CD14-positive monocyte (primary cell): Measurements from ENCODE around the gene SLC47A2. TPM values are rescaled to one million over a fixed set of nuclear protein-coding genes. Genes with fewer than 3 reads are reported as not detected.

Source experiments
- DNase-seq, 3 donors: peaks; one replicate each; pipeline ENCODE4 v3.0.0-alpha.2; 2011 to 2022
- H2AFZ ChIP-seq: 2 replicates; pipeline ENCODE4 v1.6.0; 2012; ENCODE audit warnings: mild to moderate bottlenecking, low read depth, low read length, inconsistent platforms; ENCODE audit not compliant: insufficient read depth, poor library complexity, severe bottlenecking
- H3K27ac ChIP-seq, 2 donors: 1 replicate in 1 of 2; 2 replicates in 1 of 2; pipeline ENCODE4 v1.5.1; 2012 to 2013; ENCODE audit warnings: low read length in 2 of 2, control low read depth in 1 of 2, inconsistent platforms in 1 of 2, low read depth in 1 of 2, mild to moderate bottlenecking in 1 of 2
- H3K27me3 ChIP-seq, 2 donors: one replicate each; pipeline versions ENCODE4 v1.6.0 to v1.6.1; 2011 to 2013; ENCODE audit warnings: low read length in 2 of 2; ENCODE audit not compliant: control insufficient read depth in 2 of 2, insufficient read depth in 2 of 2
- H3K36me3 ChIP-seq, 2 donors: replicated peaks in 1 of 2; 1 replicate in 1 of 2; 2 replicates in 1 of 2; pipeline versions ENCODE4 v1.5.1 to v1.6.1; 2012 to 2013; ENCODE audit warnings: low read length in 2 of 2, control low read depth in 1 of 2, inconsistent platforms in 1 of 2, mild to moderate bottlenecking in 1 of 2; ENCODE audit not compliant: insufficient read depth in 2 of 2, control insufficient read depth in 1 of 2
- H3K4me1 ChIP-seq, 2 donors: 1 replicate in 1 of 2; 2 replicates in 1 of 2; pipeline versions ENCODE4 v1.5.1 to v1.6.1; 2012 to 2013; ENCODE audit warnings: low read length in 2 of 2, control low read depth in 1 of 2, inconsistent platforms in 1 of 2, mild to moderate bottlenecking in 1 of 2, moderate library complexity in 1 of 2; ENCODE audit not compliant: insufficient read depth in 2 of 2, control insufficient read depth in 1 of 2
- H3K4me2 ChIP-seq: replicated peaks from 2 replicates; pipeline ENCODE3; 2012; ENCODE audit warnings: low read length, moderate library complexity, mild to moderate bottlenecking; ENCODE audit not compliant: poor library complexity, severe bottlenecking; ENCODE audit errors: extremely low read depth
- H3K4me3 ChIP-seq, 3 experiments: fragments of 200-600 bp in 1 of 3; sonication (generic) in 1 of 3; replicated peaks in 1 of 3; 1 replicate in 2 of 3; 2 replicates in 1 of 3; pipeline ENCODE4 v1.5.1; 2011 to 2013; ENCODE audit warnings: low read length in 3 of 3, mild to moderate bottlenecking in 3 of 3, control low read depth in 2 of 3, low read depth in 2 of 3, inconsistent platforms in 1 of 3, moderate library complexity in 1 of 3
- H3K79me2 ChIP-seq: 2 replicates; pipeline ENCODE4 v1.6.0; 2012; ENCODE audit warnings: mild to moderate bottlenecking, control low read depth, inconsistent platforms, low read length, moderate library complexity; ENCODE audit not compliant: insufficient read depth
- H3K9ac ChIP-seq: 2 replicates; pipeline ENCODE4 v1.6.0; 2017; ENCODE audit warnings: low read length, mild to moderate bottlenecking; ENCODE audit not compliant: insufficient read depth, poor library complexity, severe bottlenecking
- H3K9me3 ChIP-seq, 2 donors: replicated peaks in 1 of 2; 1 replicate in 1 of 2; 2 replicates in 1 of 2; pipeline versions ENCODE4 v1.5.1 to v1.6.1; 2012 to 2013; ENCODE audit warnings: low read length in 2 of 2, control low read depth in 1 of 2; ENCODE audit not compliant: control insufficient read depth in 1 of 2, insufficient read depth in 1 of 2
- H4K20me1 ChIP-seq: 2 replicates; pipeline ENCODE4 v1.6.0; 2012; ENCODE audit warnings: mild to moderate bottlenecking, low read length, control low read depth, moderate library complexity; ENCODE audit not compliant: insufficient read depth
- H3K27ac Mint-ChIP-seq, 7 donors: one replicate each; pipeline ENCODE4 v1.8.0; 2020; ENCODE audit warnings: mild to moderate bottlenecking in 7 of 7, mixed read lengths in 7 of 7, moderate library complexity in 6 of 7, inconsistent platforms in 2 of 7
- H3K27me3 Mint-ChIP-seq, 3 donors: one replicate each; pipeline ENCODE4 v1.8.0; 2021 to 2022; ENCODE audit warnings: low read depth in 3 of 3, mild to moderate bottlenecking in 3 of 3, mixed read lengths in 3 of 3, moderate library complexity in 3 of 3, inconsistent platforms in 1 of 3
- H3K36me3 Mint-ChIP-seq, 2 donors: one replicate each; pipeline ENCODE4 v1.8.0; 2020; ENCODE audit warnings: mixed read lengths in 2 of 2, inconsistent platforms in 1 of 2, mild to moderate bottlenecking in 1 of 2
- H3K4me1 Mint-ChIP-seq: one replicate; pipeline ENCODE4 v1.8.0; 2020; ENCODE audit warnings: mild to moderate bottlenecking, mixed read lengths
- H3K4me3 Mint-ChIP-seq, 2 donors: one replicate each; pipeline ENCODE4 v1.8.0; 2020; ENCODE audit warnings: mild to moderate bottlenecking in 2 of 2, mixed read lengths in 2 of 2, moderate library complexity in 1 of 2
- H3K9me3 Mint-ChIP-seq, 7 donors: one replicate each; pipeline ENCODE4 v1.8.0; 2020 to 2022; ENCODE audit warnings: mixed read lengths in 7 of 7, mild to moderate bottlenecking in 6 of 7, moderate library complexity in 6 of 7, inconsistent platforms in 2 of 7
- CTCF ChIP-seq: fragments of 200-600 bp; IDR thresholded peaks from one replicate; pipeline ENCODE4 v1.8.0; 2022; ENCODE audit warnings: antibody characterized with exemption, mild to moderate bottlenecking
- WGBS: methylation state at CpG from one replicate; pipeline ENCODE4 v1.1.5; 2013; ENCODE audit warnings: missing lambda C conversion rate; ENCODE audit not compliant: insufficient coverage; 5-methylcytosine and 5-hydroxymethylcytosine counted together
- intact Hi-C, 2 donors: fragments of 100-400 bp; cut with micrococcal nuclease; formaldehyde crosslinking; loops; one replicate each; pipeline versions ENCODE4 v1.15.0 to v1.15.1; 2023
- polyA plus RNA-seq, 3 donors: library from polyadenylated mRNA; depleted of rRNA in 1 of 3; unstranded in 2 of 3; stranded (reverse) in 1 of 3; fragments of 300-500 nt in 2 of 3; fragments of >200 nt in 1 of 3; fragmentation: Illumina TruSeq in 2 of 3; gene quantifications; 1 replicate in 2 of 3; 2 replicates in 1 of 3; pipeline ENCODE4 v1.2.3, GENCODE V29; 2012 to 2021

Gene SLC47A2
- polyA plus RNA-seq, 3 donors: not detected

DNA sequence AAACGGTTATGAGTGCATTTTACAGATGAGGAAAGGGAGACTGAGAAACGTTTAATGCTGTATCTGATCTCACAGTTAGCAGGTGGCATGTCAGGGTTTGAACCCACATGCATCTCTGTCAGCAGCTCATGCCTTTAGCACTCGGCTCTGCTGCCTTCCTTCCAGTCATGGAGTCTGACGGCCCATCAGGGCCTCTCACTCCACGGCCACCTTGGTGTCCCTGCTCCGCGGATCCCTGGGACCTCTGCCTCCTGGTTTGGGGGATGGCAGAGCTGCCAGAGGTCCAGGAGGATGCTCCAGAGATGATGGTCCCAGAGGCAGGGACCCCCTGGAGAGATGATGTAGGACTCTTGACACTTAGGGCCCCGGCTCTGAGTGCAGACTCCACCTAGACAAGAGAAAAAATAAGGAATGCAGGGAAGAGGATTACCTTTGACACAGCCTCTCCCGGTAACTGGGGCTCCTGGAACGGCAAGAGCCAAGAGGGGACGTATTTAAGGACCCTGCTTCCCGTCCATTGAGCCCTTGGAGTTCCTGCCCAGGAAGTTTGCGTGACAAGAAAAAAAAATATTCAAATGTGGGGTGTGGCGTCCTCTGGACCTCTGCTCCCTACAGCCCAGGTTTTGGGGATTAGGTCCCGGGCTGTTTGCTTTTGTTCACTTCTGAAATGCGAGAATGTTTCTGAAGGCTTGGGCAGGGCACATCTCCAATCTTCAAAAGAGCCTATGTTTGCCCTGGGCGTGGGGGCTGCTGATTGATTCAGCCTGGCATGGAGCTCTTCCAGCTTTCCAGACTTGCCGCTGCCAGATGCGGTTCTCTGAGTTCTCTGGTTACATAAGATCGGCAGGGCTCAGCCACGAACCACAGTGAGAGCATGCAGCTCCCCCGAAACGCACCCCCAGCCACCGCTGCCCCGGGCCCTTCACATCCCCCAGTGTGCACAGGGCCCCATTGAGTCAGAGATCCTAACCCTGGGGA is 31.7 kb upstream of the SLC47A2 start, which contains the start of gene ALDH3A1:
Gene ALDH3A1, minus strand, starts transcription at position 470 of the 978 bp plus-strand sequence. CDS start 3,169 bp downstream, outside the sequence.
- no peak within 1 kb of the TSS for H2AFZ ChIP-seq
- no peaks in the 10 kb centered on the region for H3K9me3 ChIP-seq
- H3K4me3 ChIP-seq: no peak within 1 kb of the TSS
- Mint-ChIP-seq H3K9me3 (peaks cover 0 to 1% (median 0%) of the 10 kb centered on the region in 7 donors), H3K27me3 (peaks cover 5 to 16% (median 8%) of the 10 kb centered on the region in 3 donors), H3K36me3 (no peaks in the 10 kb centered on the region), H3K4me3 (peak within 1 kb of the TSS in 1 of 2 donors; percentile 16), H3K4me1 (peaks cover 18% of the 10 kb centered on the region), H3K27ac (no peak within 1 kb of the TSS)
- no peaks in the 10 kb centered on the region for H3K36me3 ChIP-seq
- H3K4me2 ChIP-seq: no peak within 1 kb of the TSS
- H3K27me3 ChIP-seq: no peaks in the 10 kb centered on the region
- intact Hi-C loops: loop anchor here in 1 of 2 donors (5.0 kb wide), 1 partner anchor 46 kb away; no protein-coding TSS in a partner anchor
- TF ChIP-seq CTCF: no peak
- H3K4me1 ChIP-seq: peaks cover 17% of the 10 kb centered on the region in 2 donors
- no peak within 1 kb of the TSS for H3K27ac ChIP-seq
- H3K79me2 ChIP-seq: no peaks in the 10 kb centered on the region
- H4K20me1 ChIP-seq: no peaks in the 10 kb centered on the region
- DNase-seq: no peak
- no peak within 1 kb of the TSS for H3K9ac ChIP-seq
- 79% methylated on average over 13 of the region's 25 CpGs for WGBS

DNA sequence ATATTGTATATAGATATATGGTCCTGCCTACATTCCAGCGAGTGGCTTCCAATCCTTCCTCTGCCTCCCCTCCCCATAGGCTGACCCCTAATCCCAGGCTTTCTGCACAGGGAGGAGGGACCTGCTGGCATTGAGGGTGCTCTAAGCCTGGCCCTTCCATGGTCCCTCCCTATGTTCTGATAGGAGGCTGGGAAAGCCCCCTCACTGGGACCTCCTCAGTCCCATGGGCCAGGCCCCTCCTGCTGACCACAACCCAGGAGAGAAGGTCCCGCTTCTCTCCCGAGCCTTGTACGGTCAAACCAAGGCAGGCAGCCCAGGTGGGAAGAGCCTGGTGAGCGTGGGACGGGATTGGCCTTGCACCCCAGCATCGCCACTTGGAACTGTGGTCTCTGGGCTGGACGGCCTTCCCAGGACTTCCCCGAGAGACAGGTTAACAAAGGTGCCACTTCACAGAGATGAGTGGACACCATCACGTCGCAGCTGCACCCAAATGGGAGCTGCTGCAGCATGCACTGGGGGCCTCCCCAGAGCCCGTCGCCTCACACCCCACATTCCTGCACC is 30.9 kb upstream of the SLC47A2 start:
- H3K27me3 ChIP-seq: no peaks in the 10 kb centered on the region
- intact Hi-C loops: loop anchor here in 1 of 2 donors (5.0 kb wide), 1 partner anchor 45 kb away; no protein-coding TSS in a partner anchor
- no peak overlapping the region for H3K9ac ChIP-seq
- over 99% methylated on average over 9 of the region's 13 CpGs for WGBS
- H3K27ac ChIP-seq: no peak overlapping the region
- H3K4me1 ChIP-seq: peaks cover 8 to 9% of the 10 kb centered on the region in 2 donors
- H3K9me3 ChIP-seq: no peaks in the 10 kb centered on the region
- no peaks in the 10 kb centered on the region for H3K36me3 ChIP-seq
- no peak for DNase-seq
- no peak overlapping the region for H2AFZ ChIP-seq
- H3K36me3 Mint-ChIP-seq: no peaks in the 10 kb centered on the region
- TF ChIP-seq CTCF: no peak
- H4K20me1 ChIP-seq: no peaks in the 10 kb centered on the region
- no peak overlapping the region for H3K27ac Mint-ChIP-seq
- peaks cover 0 to 1% (median 0%) of the 10 kb centered on the region in 7 donors for H3K9me3 Mint-ChIP-seq
- no peaks in the 10 kb centered on the region for H3K79me2 ChIP-seq
- no peak overlapping the region for H3K4me3 ChIP-seq
- H3K4me3 Mint-ChIP-seq: no peak overlapping the region
- peaks cover 9% of the 10 kb centered on the region for H3K4me1 Mint-ChIP-seq
- peaks cover 5 to 16% (median 8%) of the 10 kb centered on the region in 3 donors for H3K27me3 Mint-ChIP-seq
- no peak overlapping the region for H3K4me2 ChIP-seq
